HEK293T (cell line): ENCODE data around the gene CBX2.

ENCODE experiments used
- ELF4 ChIP-seq: fragments of 450-650 bp; IDR thresholded peaks from 2 replicates; pipeline ENCODE4 v1.6.1; 2017; ENCODE audit warnings: antibody characterized with exemption
- FOXA1 ChIP-seq: fragments of 450-650 bp; IDR thresholded peaks from 2 replicates; pipeline ENCODE4 v1.6.1; 2016; ENCODE audit warnings: mild to moderate bottlenecking
- FOXK2 ChIP-seq: fragments of 450-650 bp; IDR thresholded peaks from 2 replicates; pipeline ENCODE4 v1.6.1; 2016; ENCODE audit warnings: mild to moderate bottlenecking

GRCh38 chr17:79800325-79801155 is 22.6 kb downstream of the CBX2 start:
- TF ChIP-seq ELF4 (no peak), FOXA1 (no peak), FOXK2 (no peak)
